GM21390 (cell line): ENCODE measurements around the gene HOXC4.

ENCODE experiments used
- ATAC-seq: cut with Tn5 transposase; IDR thresholded peaks from one replicate; pipeline ENCODE4 v1.9.1; 2021; ENCODE audit not compliant: unreplicated experiment

The HOXC4 gene

GRCh38 chr12:54015018-54015931 lies 38.4 kb upstream of the HOXC4 start:
- no peak for ATAC-seq

GRCh38 chr12:54016051-54016450 lies 37.6 kb upstream of the HOXC4 start:
- ATAC-seq, result no peak

GRCh38 chr12:54016478-54016964 lies 37.1 kb upstream of the HOXC4 start:
- ATAC-seq, result no peak

- peak; percentile 34 for ATAC-seq
These were observed 36.4 kb upstream of the HOXC4 start for GRCh38 chr12:54017027-54017788.

- peak; percentile 87 for ATAC-seq
These were observed 35.7 kb upstream of the HOXC4 start for GRCh38 chr12:54017878-54018467.

- ATAC-seq, result no peak
These were observed 35.1 kb upstream of the HOXC4 start for GRCh38 chr12:54018468-54018984.

GRCh38 chr12:54019091-54019811 lies 34.4 kb upstream of the HOXC4 start:
- no peak for ATAC-seq

GRCh38 chr12:54019924-54020590 lies 33.6 kb upstream of the HOXC4 start:
- ATAC-seq, result no peak

GRCh38 chr12:54020591-54021405 lies 32.8 kb upstream of the HOXC4 start:
- ATAC-seq, result no peak

- ATAC-seq, result no peak
These were observed 32.1 kb upstream of the HOXC4 start for GRCh38 chr12:54021432-54022013.

GRCh38 chr12:54022960-54023884 lies 30.4 kb upstream of the HOXC4 start:
- no peak for ATAC-seq

- ATAC-seq, result no peak
These were observed 29.5 kb upstream of the HOXC4 start for GRCh38 chr12:54024127-54024526.

- no peak for ATAC-seq
These were observed 28.9 kb upstream of the HOXC4 start for GRCh38 chr12:54024581-54025305.

- ATAC-seq, result no peak
These were observed 27.9 kb upstream of the HOXC4 start for GRCh38 chr12:54025499-54026405.

- ATAC-seq, result no peak
These were observed 26.8 kb upstream of the HOXC4 start for GRCh38 chr12:54026640-54027441.
